VCaP (cell line): ENCODE results near the gene CHD2.

ENCODE experiments used
- H3K27ac ChIP-seq: fragments of 450-650 bp; 2 replicates; pipeline ENCODE4 v1.5.1; 2017
- CTCF ChIP-seq: fragments of 450-650 bp; conservative IDR thresholded peaks from 2 replicates; pipeline ENCODE4 v1.5.1; 2017; ENCODE audit warnings: mild to moderate bottlenecking, moderate library complexity

CHD2 gene

GRCh38 chr15:92944946-92945521, 44.9 kb downstream of the CHD2 start:
- TF ChIP-seq CTCF = no peak
- H3K27ac ChIP-seq = no peak overlapping the region

GRCh38 chr15:92947071-92947730, 47.1 kb downstream of the CHD2 start:
- H3K27ac ChIP-seq = no peak overlapping the region

DNA sequence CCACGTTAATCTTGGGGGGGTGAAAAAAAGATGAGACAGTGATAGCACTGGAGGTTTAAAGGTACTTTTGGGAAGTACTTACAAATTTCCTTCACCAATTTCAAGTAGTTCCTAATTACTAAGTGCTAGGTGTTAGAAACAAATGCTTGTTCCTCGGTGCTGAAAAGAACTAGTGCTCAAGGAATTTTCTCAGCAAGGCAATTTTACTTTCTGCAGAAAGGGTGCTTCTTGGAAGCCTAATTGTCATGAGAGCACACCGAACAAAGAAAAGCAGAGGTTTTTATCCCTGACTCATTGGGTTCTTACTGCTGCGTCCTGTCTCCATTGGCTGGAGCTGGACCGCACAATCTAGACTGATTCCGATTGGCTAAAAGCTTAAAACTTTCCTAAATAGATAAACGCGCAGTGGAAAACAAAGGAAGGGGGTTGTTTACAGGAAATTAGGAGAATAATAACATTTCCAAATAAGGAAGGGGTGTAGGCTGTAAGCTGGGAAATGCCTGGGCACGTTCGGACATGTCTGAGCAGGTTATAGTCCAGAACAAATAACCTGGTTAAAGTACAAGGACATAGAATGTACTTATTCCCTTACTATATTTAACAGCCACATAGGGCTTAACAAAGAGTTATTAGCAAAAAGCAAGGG, 49.6 kb downstream of the CHD2 start:
- TF ChIP-seq CTCF = no peak
- no peak overlapping the region for H3K27ac ChIP-seq

More at GRCh38 chr15:92947071-92947730, 47.1 kb downstream of the CHD2 start:
- TF ChIP-seq CTCF = no peak

GRCh38 chr15:92951800-92952457, 51.8 kb downstream of the CHD2 start:
- H3K27ac ChIP-seq = no peak overlapping the region
- no peak for TF ChIP-seq CTCF

DNA sequence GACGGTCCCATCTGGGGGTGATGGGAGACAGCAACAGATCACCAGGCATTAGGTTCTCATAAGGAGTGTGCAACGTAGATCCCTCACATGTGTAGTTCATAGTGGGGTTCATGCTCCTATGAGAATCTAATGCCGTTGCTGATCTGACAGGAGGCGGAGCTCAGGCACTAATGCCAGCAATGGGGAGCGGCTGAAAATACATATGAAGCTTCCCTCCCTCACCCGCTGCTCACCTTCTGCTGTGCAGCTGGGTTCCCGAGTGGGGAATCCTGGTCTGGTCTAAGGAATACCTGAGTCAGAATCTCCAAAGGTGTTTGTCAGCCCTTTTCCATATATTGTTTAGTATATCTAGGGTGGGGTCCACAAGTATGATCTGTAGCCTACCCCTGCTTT, 52.3 kb downstream of the CHD2 start:
- TF ChIP-seq CTCF = no peak
- no peak overlapping the region for H3K27ac ChIP-seq

GRCh38 chr15:92953566-92953965, 53.4 kb downstream of the CHD2 start:
- TF ChIP-seq CTCF = no peak
- no peak overlapping the region for H3K27ac ChIP-seq

DNA sequence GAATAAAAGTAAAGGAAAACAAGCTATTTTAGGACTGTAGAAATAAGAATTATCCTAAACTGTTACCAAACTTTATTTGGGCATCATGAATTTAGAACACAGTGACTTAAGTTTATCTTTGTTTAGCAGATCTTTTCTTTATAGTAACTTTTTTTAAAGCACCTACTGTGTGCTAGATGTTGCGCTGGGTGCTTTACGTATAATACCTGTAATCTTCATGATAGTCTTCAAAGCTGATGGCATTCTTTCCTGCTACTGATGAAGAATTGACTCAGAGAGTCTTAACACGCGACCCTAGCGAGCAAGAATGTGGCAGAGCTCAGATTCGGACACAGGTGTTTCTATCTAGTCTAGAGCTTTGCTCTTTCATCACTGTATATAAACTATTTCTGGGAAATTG, 53.9 kb downstream of the CHD2 start:
- TF ChIP-seq CTCF = no peak
- H3K27ac ChIP-seq = no peak overlapping the region
